Fibroblast of pulmonary artery (primary cell): ENCODE results near the gene WDFY3.

ENCODE experiments used
- DNase-seq: peaks from one replicate; pipeline ENCODE4 v3.0.0-alpha.2; 2010; ENCODE audit warnings: low read depth
- H3K4me3 ChIP-seq: replicated peaks from 2 replicates; pipeline ENCODE4 v1.5.1; 2011; ENCODE audit warnings: low read depth, mild to moderate bottlenecking, control low read depth, low read length, moderate library complexity
- TF ChIP-seq, protein P1 (sequence below): IDR thresholded peaks from 2 replicates; pipeline ENCODE4 v1.5.1; 2011; ENCODE audit warnings: mild to moderate bottlenecking, control low read depth, low read length, inconsistent platforms; ENCODE audit errors: missing control alignments

WDFY3 gene

GRCh38 chr4:84799318-84799717, 167.2 kb downstream of the WDFY3 start:
- peak; percentile 17 for DNase-seq
- TF ChIP-seq, protein P1, sequence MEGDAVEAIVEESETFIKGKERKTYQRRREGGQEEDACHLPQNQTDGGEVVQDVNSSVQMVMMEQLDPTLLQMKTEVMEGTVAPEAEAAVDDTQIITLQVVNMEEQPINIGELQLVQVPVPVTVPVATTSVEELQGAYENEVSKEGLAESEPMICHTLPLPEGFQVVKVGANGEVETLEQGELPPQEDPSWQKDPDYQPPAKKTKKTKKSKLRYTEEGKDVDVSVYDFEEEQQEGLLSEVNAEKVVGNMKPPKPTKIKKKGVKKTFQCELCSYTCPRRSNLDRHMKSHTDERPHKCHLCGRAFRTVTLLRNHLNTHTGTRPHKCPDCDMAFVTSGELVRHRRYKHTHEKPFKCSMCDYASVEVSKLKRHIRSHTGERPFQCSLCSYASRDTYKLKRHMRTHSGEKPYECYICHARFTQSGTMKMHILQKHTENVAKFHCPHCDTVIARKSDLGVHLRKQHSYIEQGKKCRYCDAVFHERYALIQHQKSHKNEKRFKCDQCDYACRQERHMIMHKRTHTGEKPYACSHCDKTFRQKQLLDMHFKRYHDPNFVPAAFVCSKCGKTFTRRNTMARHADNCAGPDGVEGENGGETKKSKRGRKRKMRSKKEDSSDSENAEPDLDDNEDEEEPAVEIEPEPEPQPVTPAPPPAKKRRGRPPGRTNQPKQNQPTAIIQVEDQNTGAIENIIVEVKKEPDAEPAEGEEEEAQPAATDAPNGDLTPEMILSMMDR, result no peak
- no peak overlapping the region for H3K4me3 ChIP-seq

GRCh38 chr4:84796394-84796793, 170.1 kb downstream of the WDFY3 start:
- no peak for DNase-seq
- no peak overlapping the region for H3K4me3 ChIP-seq
- TF ChIP-seq, protein P1, result no peak

DNA sequence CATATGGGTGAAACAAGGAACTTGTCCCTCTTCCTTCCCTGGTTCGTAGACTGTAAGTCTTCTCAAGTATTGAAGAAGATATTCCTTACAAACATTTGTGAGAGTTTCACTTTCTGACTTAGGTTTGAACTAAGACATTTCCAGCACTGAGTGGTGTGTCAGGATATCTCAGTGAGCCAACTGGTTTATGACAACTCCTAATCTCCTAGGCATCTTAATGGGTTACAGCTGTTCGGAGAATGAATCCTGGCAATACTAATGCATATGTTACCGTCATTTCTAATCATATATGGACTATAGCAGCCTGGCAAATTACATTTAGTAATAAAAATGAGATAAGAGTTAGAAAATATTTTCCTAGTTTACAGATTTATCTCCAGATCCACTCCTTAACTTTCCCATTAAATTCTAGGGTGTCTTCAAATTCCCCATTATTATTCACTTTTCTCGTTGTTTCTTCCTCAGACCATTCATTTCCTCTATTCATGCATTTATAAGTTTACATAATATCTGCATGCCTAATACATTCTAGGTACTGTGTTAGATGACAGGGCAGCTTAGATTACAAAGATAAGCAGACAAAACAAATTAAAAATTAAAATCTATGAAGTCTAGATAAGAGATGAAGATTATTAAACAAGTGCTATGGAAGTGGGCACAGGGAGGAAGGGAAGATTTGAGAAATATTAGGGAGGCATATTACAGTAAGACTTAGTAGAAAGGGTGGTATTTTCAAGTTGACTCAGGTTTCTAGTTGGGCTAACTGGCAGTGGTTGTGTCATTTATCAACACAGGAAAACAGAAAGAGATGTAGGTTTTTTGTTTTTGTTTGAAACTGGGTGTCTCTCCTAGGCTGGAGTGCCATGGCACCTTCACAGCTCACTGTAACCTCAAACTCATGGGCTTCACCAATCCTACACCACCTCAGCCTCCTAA, 173.9 kb downstream of the WDFY3 start:
- TF ChIP-seq, protein P1, result no peak
- H3K4me3 ChIP-seq, result no peak overlapping the region
- DNase-seq, result no peak

GRCh38 chr4:84790769-84791565, 175.5 kb downstream of the WDFY3 start:
- no peak for DNase-seq
- TF ChIP-seq, protein P1, result no peak
- H3K4me3 ChIP-seq, result no peak overlapping the region

- H3K4me3 ChIP-seq, result no peak overlapping the region
These were observed 180.0 kb downstream of the WDFY3 start for GRCh38 chr4:84786478-84786877.

DNA sequence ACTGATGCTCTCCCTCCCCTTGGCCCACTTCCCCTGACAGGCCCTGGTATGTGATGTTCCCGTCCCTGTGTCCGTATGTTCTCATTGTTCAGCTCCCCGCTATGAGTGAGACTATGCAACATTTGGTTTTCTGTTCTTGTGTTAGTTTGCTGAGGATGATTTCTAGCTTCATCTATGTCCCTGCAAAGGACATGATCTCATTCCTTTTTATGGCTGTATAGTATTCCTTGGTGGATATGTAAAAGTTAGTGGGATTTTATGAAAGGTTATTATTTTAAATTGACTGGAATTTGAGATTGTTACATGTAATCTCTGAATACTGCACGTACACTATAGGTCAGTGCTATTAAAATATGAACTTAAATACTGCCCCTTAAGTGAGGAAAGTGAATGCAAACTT, 184.0 kb downstream of the WDFY3 start:
- H3K4me3 ChIP-seq, result no peak overlapping the region
- TF ChIP-seq, protein P1, result no peak
- no peak for DNase-seq

More at GRCh38 chr4:84786478-84786877, 180.0 kb downstream of the WDFY3 start:
- TF ChIP-seq, protein P1, result no peak
- no peak for DNase-seq
